Dendritic cell treated with granulocyte-macrophage colony-stimulating factor and Interleukin-4, amounts not matched to agents 40 ng/mL and 50 ng/mL, for 4 days (primary cell): ENCODE results near the gene FXYD6.

Experiments
- H3K27ac Mint-ChIP-seq: one replicate; pipeline ENCODE4 v1.8.0; 2022; ENCODE audit warnings: mild to moderate bottlenecking, mixed read lengths
- H3K27me3 Mint-ChIP-seq: one replicate; pipeline ENCODE4 v1.8.0; 2022; ENCODE audit warnings: mild to moderate bottlenecking, mixed read lengths
- H3K36me3 Mint-ChIP-seq: one replicate; pipeline ENCODE4 v1.8.0; 2022; ENCODE audit warnings: low read depth, mixed read lengths
- H3K4me1 Mint-ChIP-seq: one replicate; pipeline ENCODE4 v1.8.0; 2022; ENCODE audit warnings: low read depth, mixed read lengths
- H3K4me3 Mint-ChIP-seq: one replicate; pipeline ENCODE4 v1.8.0; 2022; ENCODE audit warnings: mild to moderate bottlenecking, moderate library complexity, mixed read lengths
- H3K9me3 Mint-ChIP-seq: one replicate; pipeline ENCODE4 v1.8.0; 2022; ENCODE audit warnings: mixed read lengths
- intact Hi-C: fragments of 100-400 bp; cut with micrococcal nuclease; formaldehyde crosslinking; loops from one replicate; pipeline ENCODE4 v1.15.0; 2022

FXYD6 gene

DNA sequence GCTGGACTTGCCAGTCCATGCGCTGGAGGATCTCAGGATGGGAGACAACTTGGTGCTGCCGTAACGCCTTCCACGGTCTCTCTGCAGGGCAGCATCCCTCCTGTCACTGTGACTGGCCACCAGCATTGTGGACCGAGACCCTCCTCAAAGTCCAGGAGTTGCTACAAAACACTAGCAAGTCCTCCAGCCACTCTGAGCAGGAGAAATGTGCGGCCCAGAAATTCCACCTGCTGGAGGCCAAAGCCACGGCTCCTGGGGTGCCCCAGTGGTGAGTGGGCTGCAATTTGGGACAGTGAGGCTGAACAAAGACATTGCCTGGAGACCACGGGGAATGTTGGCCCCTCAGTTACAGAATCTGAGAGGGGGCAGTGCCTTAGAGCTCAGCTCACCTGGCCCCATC is 72.6 kb downstream of the FXYD6 start:
- no peak overlapping the region for H3K4me3 Mint-ChIP-seq
- no peaks in the 10 kb centered on the region for H3K36me3 Mint-ChIP-seq
- H3K27ac Mint-ChIP-seq: no peak overlapping the region
- intact Hi-C loops: no loop called here
- H3K4me1 Mint-ChIP-seq: peaks cover 44% of the 10 kb centered on the region
- no peaks in the 10 kb centered on the region for H3K9me3 Mint-ChIP-seq
- peaks cover 24% of the 10 kb centered on the region for H3K27me3 Mint-ChIP-seq

GRCh38 chr11:117799634-117800033 is 76.8 kb downstream of the FXYD6 start:
- intact Hi-C loops: no loop called here
- no peaks in the 10 kb centered on the region for H3K36me3 Mint-ChIP-seq
- peaks cover 21% of the 10 kb centered on the region for H3K4me1 Mint-ChIP-seq
- H3K4me3 Mint-ChIP-seq: no peak overlapping the region
- H3K27me3 Mint-ChIP-seq: peaks cover 63% of the 10 kb centered on the region
- H3K9me3 Mint-ChIP-seq: no peaks in the 10 kb centered on the region
- H3K27ac Mint-ChIP-seq: no peak overlapping the region

DNA sequence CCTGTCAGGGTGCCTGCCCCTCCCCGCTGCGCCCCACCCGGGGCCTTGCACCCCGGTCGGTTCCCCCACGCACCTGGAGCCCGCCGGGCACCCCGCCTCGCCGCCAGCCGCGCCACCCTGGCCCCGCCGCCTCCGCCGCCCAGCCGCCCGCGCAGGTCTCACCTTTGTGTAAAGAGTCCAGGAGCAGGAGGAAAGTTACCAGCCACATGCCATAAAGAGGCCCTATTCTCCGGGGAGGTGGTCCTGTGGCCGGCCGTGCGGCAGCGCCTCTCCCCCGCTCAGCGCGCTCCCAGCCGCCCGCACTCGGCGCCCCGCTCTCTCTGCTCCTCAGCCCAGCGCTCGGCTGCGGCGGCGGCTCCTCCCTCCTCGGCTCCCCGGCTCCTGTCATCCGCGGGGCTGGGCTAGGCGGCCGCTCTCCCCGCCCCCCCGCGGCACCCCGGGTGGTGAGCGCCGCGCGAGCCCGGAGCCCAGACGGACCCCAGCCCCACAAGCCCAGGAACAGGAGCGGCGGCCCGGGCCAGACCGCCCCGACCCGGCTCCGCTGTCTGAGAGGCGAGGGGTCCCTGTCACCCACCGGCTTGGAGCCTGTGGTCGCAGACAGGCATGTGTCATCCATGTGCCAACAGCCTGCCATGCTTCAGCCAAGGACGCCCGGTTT is 79.5 kb downstream of the FXYD6 start, which contains the start of gene DSCAML1:
DSCAML1 (minus strand) TSS at position 345 of the 658 bp plus-strand sequence; CDS start at position 208, 137 bp downstream.
- no peak within 1 kb of the TSS for H3K4me3 Mint-ChIP-seq
- intact Hi-C loops: no loop called here
- peaks cover 86% of the 10 kb centered on the region for H3K27me3 Mint-ChIP-seq
- H3K27ac Mint-ChIP-seq: no peak within 1 kb of the TSS
- no peaks in the 10 kb centered on the region for H3K9me3 Mint-ChIP-seq
- H3K36me3 Mint-ChIP-seq: no peaks in the 10 kb centered on the region
- H3K4me1 Mint-ChIP-seq: peaks cover 17% of the 10 kb centered on the region

DNA sequence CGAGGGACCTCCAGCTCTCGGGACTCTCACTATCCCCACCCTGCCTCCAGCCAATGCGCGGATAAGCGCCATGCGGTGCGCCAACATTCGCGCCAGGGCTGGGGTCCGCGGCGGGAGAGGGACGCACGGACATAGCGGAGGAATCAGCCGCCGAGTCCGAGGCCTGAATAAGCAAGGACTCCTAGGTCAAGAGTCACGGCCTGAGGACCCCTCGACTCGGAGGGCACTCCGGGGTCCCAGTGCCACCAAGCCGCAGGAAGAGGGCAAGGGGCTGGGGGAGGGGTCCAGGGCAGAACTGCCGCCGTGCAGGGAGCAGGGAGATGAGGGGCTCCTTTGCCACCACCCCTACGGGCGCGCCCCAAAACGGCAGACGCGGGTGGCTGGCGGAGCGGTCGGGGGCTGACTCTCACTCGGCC is 80.0 kb downstream of the FXYD6 start:
- H3K36me3 Mint-ChIP-seq: no peaks in the 10 kb centered on the region
- intact Hi-C loops: no loop called here
- H3K4me3 Mint-ChIP-seq: no peak overlapping the region
- H3K9me3 Mint-ChIP-seq: no peaks in the 10 kb centered on the region
- peaks cover 87% of the 10 kb centered on the region for H3K27me3 Mint-ChIP-seq
- H3K4me1 Mint-ChIP-seq: peaks cover 17% of the 10 kb centered on the region
- no peak overlapping the region for H3K27ac Mint-ChIP-seq

GRCh38 chr11:117795638-117796455 is 80.6 kb downstream of the FXYD6 start:
- H3K4me1 Mint-ChIP-seq: peaks cover 17% of the 10 kb centered on the region
- H3K36me3 Mint-ChIP-seq: no peaks in the 10 kb centered on the region
- intact Hi-C loops: no loop called here
- H3K9me3 Mint-ChIP-seq: no peaks in the 10 kb centered on the region
- peaks cover 91% of the 10 kb centered on the region for H3K27me3 Mint-ChIP-seq
- H3K4me3 Mint-ChIP-seq: no peak overlapping the region
- no peak overlapping the region for H3K27ac Mint-ChIP-seq

DNA sequence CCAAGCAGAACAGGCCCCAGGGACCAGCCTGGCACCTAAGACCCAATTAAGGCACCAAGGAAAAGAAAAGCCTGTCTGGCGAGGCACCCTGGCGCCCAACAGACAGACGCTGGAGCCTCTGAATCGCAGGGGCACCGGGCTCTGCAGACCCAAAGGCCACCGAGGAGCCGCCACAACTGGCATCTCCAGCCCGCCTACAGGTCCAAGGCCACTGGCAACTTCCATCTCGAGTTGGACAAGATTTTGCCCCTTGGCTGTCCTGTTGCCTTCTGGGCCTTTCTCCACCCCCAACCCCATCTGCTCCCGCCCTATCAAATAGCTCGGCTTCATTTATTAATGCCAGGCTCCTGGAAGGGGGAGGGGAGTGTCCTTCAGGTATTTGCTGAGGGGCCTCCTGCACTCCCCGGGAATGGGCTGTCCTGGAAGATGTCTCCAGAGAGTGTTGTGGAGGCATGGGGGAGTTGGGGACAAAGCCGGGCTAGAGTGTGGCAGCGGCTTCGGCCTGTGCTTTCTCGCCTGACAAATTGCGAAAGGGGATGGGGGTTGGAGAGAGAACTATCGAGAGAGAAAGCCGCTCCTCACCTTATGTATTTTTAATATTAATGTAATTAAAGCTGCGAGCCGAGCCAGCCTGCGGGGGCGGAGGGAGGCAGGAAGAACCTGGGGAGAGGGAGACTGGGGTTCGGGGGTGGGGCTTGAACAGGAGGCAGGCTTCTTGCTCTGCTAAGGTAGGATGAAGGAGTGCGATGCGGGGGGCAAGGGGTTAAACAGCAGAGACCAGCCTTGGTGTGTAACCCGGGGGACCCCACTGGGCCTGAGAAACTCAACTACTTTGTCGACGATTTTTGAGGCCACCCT is 81.5 kb downstream of the FXYD6 start:
- no peaks in the 10 kb centered on the region for H3K9me3 Mint-ChIP-seq
- intact Hi-C loops: no loop called here

DNA sequence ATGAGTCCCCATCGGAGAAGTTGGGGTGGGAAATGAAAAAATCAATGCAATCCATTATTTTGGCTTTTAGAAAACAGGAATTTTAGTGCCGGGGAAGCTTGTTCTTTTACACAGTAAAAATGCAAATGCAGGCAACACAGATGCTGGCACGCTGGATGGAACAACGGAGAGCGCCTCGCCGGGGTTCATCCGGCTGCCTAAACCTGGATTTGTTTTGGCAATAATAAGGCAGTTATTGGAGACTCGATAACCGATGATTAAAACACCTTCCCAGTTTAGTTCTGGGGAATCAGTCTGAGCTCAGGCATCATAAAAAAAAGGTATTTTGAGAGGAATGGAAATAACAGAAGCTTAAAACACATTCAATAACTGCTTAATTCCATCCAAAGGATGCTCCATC is 82.3 kb downstream of the FXYD6 start:
- no peaks in the 10 kb centered on the region for H3K36me3 Mint-ChIP-seq

More for the DNA sequence above, 81.5 kb downstream of the FXYD6 start:
- Mint-ChIP-seq H3K36me3 (no peaks in the 10 kb centered on the region), H3K27me3 (peaks cover 88% of the 10 kb centered on the region), H3K4me1 (peaks cover 17% of the 10 kb centered on the region), H3K4me3 (no peak overlapping the region), H3K27ac (no peak overlapping the region)

GRCh38 chr11:117793583-117793982 is 82.9 kb downstream of the FXYD6 start:
- H3K4me1 Mint-ChIP-seq: peaks cover 17% of the 10 kb centered on the region
- intact Hi-C loops: no loop called here
- no peak overlapping the region for H3K27ac Mint-ChIP-seq
- H3K9me3 Mint-ChIP-seq: no peaks in the 10 kb centered on the region
- H3K36me3 Mint-ChIP-seq: no peaks in the 10 kb centered on the region
- H3K4me3 Mint-ChIP-seq: no peak overlapping the region
- H3K27me3 Mint-ChIP-seq: peaks cover 79% of the 10 kb centered on the region

More for the DNA sequence above, 82.3 kb downstream of the FXYD6 start:
- no peak overlapping the region for H3K27ac Mint-ChIP-seq
- peaks cover 81% of the 10 kb centered on the region for H3K27me3 Mint-ChIP-seq
- peaks cover 17% of the 10 kb centered on the region for H3K4me1 Mint-ChIP-seq
- intact Hi-C loops: no loop called here
- no peaks in the 10 kb centered on the region for H3K9me3 Mint-ChIP-seq
- no peak overlapping the region for H3K4me3 Mint-ChIP-seq

DNA sequence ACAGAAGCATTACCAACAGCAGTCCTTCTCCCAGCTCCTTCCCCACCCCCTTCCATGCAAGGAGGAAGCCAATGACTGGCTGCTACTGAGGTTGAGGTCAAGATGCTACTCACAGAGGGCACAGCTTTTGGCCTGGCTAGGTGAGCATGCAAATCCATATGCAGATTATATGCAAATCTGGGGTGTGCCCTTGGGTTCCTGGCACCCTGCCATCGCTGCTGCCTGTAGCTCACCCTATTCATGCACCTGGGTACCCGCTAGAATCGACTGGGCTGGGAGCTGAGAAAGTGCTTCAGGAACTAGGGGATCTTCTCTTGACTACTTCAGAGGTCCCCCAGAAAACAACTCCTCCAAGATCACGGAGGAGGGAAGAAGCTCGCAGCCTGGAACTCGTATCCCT is 83.5 kb downstream of the FXYD6 start:
- Mint-ChIP-seq H3K27ac (no peak overlapping the region), H3K4me3 (no peak overlapping the region), H3K27me3 (peaks cover 80% of the 10 kb centered on the region), H3K9me3 (no peaks in the 10 kb centered on the region), H3K4me1 (peaks cover 17% of the 10 kb centered on the region), H3K36me3 (no peaks in the 10 kb centered on the region)
- intact Hi-C loops: no loop called here

GRCh38 chr11:117792241-117792640 is 84.2 kb downstream of the FXYD6 start:
- Mint-ChIP-seq H3K36me3 (no peaks in the 10 kb centered on the region), H3K4me3 (no peak overlapping the region), H3K4me1 (peaks cover 17% of the 10 kb centered on the region), H3K27me3 (peaks cover 74% of the 10 kb centered on the region), H3K27ac (no peak overlapping the region), H3K9me3 (no peaks in the 10 kb centered on the region)
- intact Hi-C loops: no loop called here

DNA sequence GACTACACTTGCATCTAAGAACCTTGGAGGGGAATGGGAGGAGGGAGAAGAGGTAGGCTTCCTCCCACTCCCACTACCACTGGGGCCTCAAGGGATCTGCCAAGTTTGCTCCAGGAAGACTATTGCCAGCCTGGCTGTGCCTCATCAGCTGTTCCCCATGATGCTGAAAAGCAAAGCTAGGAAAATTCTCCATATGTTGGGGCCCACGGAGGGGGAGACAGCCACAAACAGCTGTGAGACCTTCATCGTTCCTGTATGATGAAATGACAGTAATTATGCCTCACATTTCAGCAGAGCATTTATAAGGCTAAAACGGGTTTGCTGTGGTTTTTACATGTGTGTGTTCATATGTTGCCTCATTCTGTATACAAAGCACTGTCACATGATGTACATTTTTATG is 86.2 kb downstream of the FXYD6 start:
- no peak overlapping the region for H3K27ac Mint-ChIP-seq
- H3K4me1 Mint-ChIP-seq: peaks cover 5% of the 10 kb centered on the region
- peaks cover 69% of the 10 kb centered on the region for H3K27me3 Mint-ChIP-seq
- H3K36me3 Mint-ChIP-seq: no peaks in the 10 kb centered on the region
- H3K9me3 Mint-ChIP-seq: no peaks in the 10 kb centered on the region
- H3K4me3 Mint-ChIP-seq: no peak overlapping the region
- intact Hi-C loops: no loop called here

GRCh38 chr11:117789241-117789640 is 87.2 kb downstream of the FXYD6 start:
- Mint-ChIP-seq H3K9me3 (no peaks in the 10 kb centered on the region), H3K4me3 (no peak overlapping the region), H3K27me3 (peaks cover 65% of the 10 kb centered on the region), H3K27ac (no peak overlapping the region), H3K4me1 (no peaks in the 10 kb centered on the region), H3K36me3 (no peaks in the 10 kb centered on the region)
- intact Hi-C loops: no loop called here
